Hepatocyte (in vitro differentiated cells): ENCODE data around the gene CSKMT.

ENCODE experiments used
- CTCF ChIP-seq: fragments of 200-600 bp; sonication (generic); IDR thresholded peaks from 2 replicates; pipeline ENCODE4 v1.5.1; 2016; ENCODE audit warnings: antibody characterized with exemption, mild to moderate bottlenecking; ENCODE audit not compliant: poor library complexity
- EZH2phosphoT487 ChIP-seq: fragments of 200-600 bp; sonication (generic); IDR thresholded peaks from one replicate; pipeline ENCODE4 v1.6.1; 2018; ENCODE audit warnings: antibody characterized with exemption, mild to moderate bottlenecking, low read depth, moderate library complexity; ENCODE audit not compliant: unreplicated experiment, severe bottlenecking

- no peak for TF ChIP-seq CTCF
- TF ChIP-seq EZH2phosphoT487: no peak
Observed at GRCh38 chr11:62688491-62688890, 23.4 kb downstream of the CSKMT start.
